Forelimb muscle (tissue), 1 donor: ENCODE measurements around the gene ECD. TPM values are rescaled to one million over a fixed set of nuclear protein-coding genes. Genes with fewer than 3 reads are reported as not detected.

ENCODE experiments used
- DNase-seq: peaks from one replicate; pipeline ENCODE4 v3.0.0-alpha.2; 2013; ENCODE audit warnings: low read depth
- polyA plus RNA-seq: library from polyadenylated mRNA; unstranded; fragments of 120-200 nt; gene quantifications from one replicate; pipeline ENCODE4 v1.2.1, GENCODE V29; 2013; ENCODE audit not compliant: insufficient read length

Gene ECD
- polyA plus RNA-seq, result 21.0 TPM

GRCh38 chr10:73167783-73168464 is at the start of gene ECD, which contains the start of gene FAM149B1:
Gene ECD (minus strand): TSS chr10:73168008. CDS start chr10:73163937, 4,071 bp downstream.
Gene FAM149B1 (plus strand): TSS chr10:73168119. CDS start chr10:73168340, 221 bp downstream.
- peak; percentile 89 for DNase-seq

- DNase-seq, result no peak
Measured at GRCh38 chr10:73215749-73216148, 47.9 kb upstream of the ECD start.

GRCh38 chr10:73211106-73211811 is 43.5 kb upstream of the ECD start:
- DNase-seq, result no peak

GRCh38 chr10:73210395-73211105 is 42.7 kb upstream of the ECD start:
- no peak for DNase-seq

GRCh38 chr10:73209705-73210104 is 41.9 kb upstream of the ECD start:
- DNase-seq, result no peak

GRCh38 chr10:73207883-73208282 is 40.1 kb upstream of the ECD start:
- no peak for DNase-seq

GRCh38 chr10:73206385-73206784 is 38.6 kb upstream of the ECD start:
- no peak for DNase-seq

GRCh38 chr10:73205890-73206289 is 38.1 kb upstream of the ECD start:
- DNase-seq, result no peak

- no peak for DNase-seq
Measured at GRCh38 chr10:73205081-73205480, 37.3 kb upstream of the ECD start.

- no peak for DNase-seq
Measured at GRCh38 chr10:73190188-73190587, 22.4 kb upstream of the ECD start.

- DNase-seq, result no peak
Measured at GRCh38 chr10:73186266-73186665, 18.5 kb upstream of the ECD start.

GRCh38 chr10:73183667-73184281 is 16.0 kb upstream of the ECD start:
- no peak for DNase-seq

GRCh38 chr10:73182568-73182967 is 14.8 kb upstream of the ECD start:
- DNase-seq, result no peak

GRCh38 chr10:73174148-73174925 is 6.5 kb upstream of the ECD start:
- DNase-seq, result no peak

GRCh38 chr10:73172867-73173266 is 5.1 kb upstream of the ECD start:
- DNase-seq, result no peak

GRCh38 chr10:73169320-73169719 is 1.5 kb upstream of the ECD start:
- DNase-seq, result no peak

- peak; percentile 8 for DNase-seq
Measured at GRCh38 chr10:73168465-73168803, 626 bp upstream of the ECD start.

GRCh38 chr10:73167458-73167782 is 388 bp downstream of the ECD start:
- peak; percentile 14 for DNase-seq

GRCh38 chr10:73166972-73167371 is 836 bp downstream of the ECD start:
- no peak for DNase-seq

- DNase-seq, result no peak
Measured at GRCh38 chr10:73163096-73163495, 4.7 kb downstream of the ECD start.

GRCh38 chr10:73161662-73162061 is 6.1 kb downstream of the ECD start:
- DNase-seq, result no peak

- no peak for DNase-seq
Measured at GRCh38 chr10:73161079-73161478, 6.7 kb downstream of the ECD start.
